Kidney capillary endothelial cell (primary cell): ENCODE results near the gene IGF1.

Experiments
- DNase-seq: peaks from one replicate; pipeline ENCODE4 v3.0.0-alpha.2; 2018; ENCODE audit warnings: low spot score

The IGF1 gene

GRCh38 chr12:102496591-102496990, 16.2 kb upstream of the IGF1 start:
- DNase-seq: no peak

DNA sequence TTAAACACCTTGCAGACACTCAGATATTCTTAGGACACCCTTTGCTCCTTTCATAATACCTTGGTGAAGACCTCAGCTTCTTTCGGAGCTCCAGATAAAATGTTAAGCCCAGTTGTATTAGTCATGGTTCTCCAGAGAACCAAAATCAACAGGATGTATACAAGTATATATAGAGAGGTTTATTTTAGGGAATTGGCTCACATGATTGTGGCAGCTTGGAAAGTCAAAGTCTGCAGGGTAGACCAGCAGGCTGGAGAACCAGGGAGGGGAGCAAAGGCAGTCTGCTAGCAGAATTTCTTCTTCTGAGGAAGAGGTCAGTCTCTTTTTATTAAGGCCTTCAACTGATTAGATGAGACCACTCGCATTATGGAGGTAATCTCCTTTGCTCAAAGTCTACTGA, 6.9 kb upstream of the IGF1 start:
- DNase-seq: no peak

- no peak for DNase-seq
Measured at GRCh38 chr12:102486153-102486552, 5.8 kb upstream of the IGF1 start.

- peak; percentile 42 for DNase-seq
Measured at GRCh38 chr12:102484428-102484958, 4.1 kb upstream of the IGF1 start.

- no peak for DNase-seq
Measured at GRCh38 chr12:102484017-102484416, 3.7 kb upstream of the IGF1 start.

DNA sequence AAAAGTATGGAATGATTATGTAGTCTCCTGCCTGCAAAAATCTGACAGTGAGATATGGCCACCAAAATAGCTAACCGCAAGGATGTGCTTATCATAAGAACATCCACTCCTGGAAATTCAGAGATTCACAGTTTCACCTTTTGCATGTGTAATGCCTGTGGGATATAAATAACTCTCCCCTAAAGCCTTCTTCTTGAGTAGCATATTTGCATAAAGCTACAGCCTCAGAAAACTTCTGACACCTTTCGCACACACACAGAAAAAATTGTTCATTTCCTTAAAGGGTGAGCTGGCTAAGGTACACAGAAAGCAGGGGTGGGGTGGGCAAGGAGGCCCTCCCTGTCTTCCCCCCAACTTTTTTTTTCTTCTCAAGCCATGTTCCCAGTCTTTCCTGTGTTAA, 3.1 kb upstream of the IGF1 start:
- no peak for DNase-seq

DNA sequence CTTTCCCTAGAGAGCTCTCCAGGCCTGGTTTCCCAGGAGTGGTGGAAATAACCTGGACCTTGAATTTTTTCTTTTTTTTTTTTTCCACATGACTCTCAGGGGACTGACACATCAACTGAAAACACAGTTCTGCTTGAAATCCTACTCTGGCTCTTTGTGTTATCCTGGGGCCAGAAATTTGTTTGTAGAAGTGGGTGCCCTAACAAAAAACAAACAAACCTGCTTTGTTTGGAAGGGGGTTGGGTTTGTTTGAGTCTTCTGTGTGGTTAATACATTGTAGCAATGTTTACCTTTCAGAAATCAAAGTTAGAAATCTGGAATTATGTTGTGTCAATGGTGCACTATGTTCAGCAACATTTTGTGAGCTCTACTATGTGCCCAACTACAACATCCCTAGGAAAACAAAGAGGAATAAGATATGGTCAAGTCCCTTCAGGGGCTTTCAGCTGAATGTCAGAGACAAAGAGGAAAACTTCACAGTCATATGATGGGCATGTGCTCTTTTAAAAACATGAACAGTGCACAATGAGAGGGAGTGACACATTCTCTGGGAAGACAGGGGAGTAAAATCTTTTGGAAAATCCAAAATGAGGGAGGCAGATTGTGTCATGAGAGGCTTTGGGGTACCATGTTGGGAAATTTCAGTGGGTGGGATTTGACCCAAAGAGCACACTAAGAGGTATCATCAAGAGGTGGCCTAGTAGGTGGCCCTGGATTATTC, 1.5 kb upstream of the IGF1 start:
- DNase-seq: no peak

- no peak for DNase-seq
Measured at GRCh38 chr12:102479939-102480338, 424 bp downstream of the IGF1 start.

DNA sequence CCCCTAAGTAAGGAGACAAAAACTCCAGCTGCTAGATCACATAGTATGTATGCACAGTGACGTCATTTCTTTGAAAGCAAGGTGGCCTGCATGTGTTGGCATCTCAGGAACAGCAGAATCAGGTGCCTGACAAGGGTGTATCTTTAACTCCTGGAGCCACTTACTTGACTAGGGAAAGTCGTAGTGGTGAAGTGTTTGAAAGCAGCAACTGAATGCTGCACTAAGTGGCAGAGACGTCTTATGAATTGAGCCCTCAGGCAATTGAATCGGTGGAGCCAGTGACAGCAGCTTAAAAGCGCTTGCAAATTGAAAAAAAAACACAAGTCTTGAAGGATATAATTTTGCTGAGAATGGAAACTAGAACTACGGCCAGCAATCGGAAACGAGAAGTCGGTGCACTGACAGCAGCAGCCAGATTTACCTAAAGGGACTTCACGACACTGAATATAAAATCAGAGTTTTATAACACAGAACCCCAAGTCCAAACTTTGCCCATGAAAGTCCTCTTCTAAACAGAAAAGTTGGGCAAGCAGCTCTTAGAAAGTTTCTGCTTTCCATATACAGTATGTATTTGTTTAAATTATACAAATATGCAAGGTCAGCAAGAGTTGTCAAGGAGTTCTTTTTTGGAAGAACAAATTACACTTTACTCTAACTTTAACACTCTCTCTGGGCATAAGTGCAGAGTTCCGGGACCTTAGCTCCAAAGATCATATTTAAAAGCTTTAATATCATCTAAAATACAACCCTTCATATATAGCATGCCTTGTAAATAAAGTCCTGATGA, 1.1 kb downstream of the IGF1 start:
- no peak for DNase-seq

DNA sequence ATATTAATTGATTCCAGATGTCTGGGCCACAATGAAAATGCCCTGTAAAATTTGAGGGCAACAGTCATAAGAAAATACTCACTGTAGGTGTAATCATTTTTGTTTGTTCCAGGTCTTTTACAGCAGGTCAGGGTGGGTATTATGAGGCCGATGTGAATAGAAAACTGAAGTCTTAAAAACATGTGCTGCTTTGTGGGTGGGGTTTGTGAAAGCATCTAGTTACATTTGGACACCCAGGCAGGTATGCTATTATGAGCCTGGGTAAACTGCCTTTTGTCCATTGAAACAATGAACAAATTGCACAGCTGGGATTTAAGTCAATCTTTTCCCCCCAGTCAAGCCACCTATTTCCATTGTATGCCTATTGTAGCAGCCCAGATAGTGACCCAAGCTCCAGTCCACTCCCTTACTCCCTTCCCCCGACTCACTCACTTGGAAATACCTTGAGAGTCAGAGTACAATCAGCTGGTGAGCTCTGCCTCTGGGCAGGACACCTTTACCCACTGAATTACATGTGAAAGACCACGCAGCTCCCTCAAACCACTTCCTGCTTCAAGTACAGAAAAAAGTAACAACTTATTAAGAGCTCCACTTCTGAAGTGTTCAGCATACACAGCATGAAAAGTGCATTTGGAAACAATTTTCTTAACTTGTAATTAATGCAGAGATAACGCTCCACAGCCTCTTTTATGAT, 1.8 kb downstream of the IGF1 start:
- DNase-seq: no peak

DNA sequence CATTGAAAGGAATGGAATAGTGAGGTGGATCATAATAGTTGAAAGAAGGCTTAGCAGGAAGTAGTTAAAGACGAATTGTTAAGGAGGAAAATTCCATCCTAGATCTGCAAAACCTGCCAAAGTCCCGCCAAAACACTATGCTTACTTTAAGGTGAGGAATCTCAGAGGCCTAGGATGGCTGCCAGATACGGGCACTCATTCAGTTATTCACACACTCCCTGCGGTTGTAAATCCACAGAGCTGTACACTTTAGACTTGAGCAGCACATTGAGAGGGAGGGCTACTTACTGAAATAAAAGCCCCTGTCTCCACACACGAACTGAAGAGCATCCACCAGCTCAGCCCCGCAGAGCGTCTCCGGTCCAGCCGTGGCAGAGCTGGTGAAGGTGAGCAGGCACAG, 5.0 kb downstream of the IGF1 start:
- DNase-seq: no peak

DNA sequence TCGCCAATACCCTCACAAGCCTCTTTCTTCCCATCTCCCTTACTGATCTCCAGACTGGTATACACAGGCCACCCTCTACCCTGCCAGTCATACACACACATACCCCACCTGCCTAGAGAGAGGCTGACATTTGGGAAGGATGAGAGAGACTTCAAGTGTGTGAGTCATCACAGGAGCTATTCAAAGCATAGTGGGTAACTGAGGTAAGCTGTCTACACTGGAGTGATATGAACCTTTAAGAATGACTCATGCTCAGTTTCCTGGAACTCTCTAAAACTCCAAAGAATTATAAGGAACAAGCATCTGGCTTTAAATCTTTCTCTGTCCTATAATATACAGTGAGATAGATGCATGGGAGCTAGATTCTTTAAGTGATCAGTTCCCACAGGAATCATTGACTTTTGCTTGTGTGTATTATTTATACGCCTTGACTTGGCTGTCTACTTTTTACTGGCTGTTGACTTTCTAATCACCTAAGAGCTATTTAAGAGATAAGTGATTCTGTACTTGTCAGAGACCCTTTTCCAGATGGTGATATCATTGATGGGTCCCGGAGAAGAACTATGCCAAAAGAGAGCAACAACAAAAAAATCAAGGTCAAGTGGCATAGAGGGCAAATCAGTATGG, 5.8 kb downstream of the IGF1 start:
- DNase-seq: no peak

GRCh38 chr12:102472496-102472895, 7.9 kb downstream of the IGF1 start:
- no peak for DNase-seq

DNA sequence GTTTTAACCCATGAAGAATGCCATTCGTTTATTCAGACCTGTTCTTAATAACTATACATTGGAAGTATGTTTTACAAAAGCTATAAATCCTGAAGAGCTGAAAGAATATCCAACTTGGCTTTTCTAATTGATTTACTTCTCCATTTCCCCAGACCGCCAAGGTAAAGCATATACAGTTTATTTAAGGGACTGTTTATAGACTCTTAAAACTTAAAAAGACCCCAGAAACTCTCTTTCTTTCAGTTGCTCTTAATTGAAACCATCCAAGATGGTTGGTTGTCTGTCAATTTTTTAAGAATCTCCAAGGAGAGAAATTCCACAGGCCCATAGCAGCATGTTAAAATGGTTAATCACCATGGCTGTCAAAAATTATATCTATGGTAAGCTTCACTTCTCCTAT, 8.8 kb downstream of the IGF1 start:
- no peak for DNase-seq

GRCh38 chr12:102470945-102471344, 9.4 kb downstream of the IGF1 start:
- no peak for DNase-seq

- no peak for DNase-seq
Measured at GRCh38 chr12:102468261-102468915, 12.0 kb downstream of the IGF1 start.

DNA sequence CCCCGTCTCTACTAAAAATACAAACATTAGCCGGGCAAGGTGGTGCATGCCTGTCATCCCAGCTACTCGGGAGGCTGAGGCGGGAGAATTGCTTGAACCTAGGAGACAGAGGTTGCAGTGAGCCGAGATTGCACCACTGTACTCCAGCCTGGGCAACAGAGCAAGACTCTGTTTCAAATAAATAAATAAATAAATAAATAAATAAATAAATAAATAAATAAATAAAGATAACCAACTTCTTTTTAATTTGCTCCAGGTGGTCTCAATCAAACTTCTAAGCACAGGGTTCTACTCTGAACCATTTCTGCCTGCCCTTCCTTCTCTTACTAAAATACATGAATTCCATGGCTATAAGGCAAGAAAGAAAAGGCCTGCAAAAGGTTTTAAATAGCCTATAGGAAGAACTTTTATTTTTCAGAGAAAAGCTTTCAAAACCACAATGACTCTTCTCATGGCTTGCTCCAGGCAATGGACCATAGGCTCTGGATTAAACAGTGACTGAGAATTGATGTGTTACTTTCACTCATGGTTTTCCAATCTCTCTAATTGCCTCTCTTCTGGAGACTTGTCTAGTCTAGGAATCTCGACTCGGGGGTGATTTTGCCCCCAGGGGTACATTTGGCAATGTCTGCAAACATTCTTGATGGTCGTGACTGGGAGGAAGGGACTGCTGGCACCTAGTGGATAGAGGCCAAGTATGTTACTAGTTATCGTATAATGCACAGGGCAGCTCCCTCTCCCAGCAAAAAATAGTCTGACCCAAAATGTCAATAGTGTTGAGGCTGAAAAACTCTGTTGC, 14.4 kb downstream of the IGF1 start:
- DNase-seq: no peak

DNA sequence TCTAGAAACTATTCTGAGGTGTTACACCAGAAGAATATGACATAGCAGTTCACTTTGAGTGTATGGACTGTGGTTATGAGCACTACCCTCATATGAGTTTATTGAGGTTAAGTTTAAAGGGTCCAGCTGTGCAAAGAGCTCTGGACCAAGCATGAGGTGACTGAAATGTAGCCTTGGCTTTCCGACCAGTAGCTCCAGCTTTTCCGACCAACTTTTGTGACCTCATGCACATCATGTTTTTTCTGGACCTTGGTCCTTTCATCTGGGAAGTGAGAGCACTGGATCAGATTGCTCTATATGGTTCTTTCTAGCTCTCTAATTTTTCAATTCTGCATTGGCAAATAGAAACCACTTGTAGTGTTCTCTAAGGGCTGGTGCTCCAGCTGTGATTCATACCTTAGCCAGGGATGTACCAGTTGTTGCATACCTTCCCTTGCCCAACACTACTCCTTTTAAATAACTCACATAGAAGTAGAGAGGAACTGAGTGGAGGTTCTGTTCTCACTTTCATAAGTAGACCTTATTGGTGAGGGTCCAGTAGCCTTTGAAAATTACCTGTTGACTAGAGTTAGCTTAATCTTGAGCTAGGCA, 16.6 kb downstream of the IGF1 start:
- DNase-seq: no peak

GRCh38 chr12:102462795-102463465, 17.4 kb downstream of the IGF1 start:
- DNase-seq: no peak

DNA sequence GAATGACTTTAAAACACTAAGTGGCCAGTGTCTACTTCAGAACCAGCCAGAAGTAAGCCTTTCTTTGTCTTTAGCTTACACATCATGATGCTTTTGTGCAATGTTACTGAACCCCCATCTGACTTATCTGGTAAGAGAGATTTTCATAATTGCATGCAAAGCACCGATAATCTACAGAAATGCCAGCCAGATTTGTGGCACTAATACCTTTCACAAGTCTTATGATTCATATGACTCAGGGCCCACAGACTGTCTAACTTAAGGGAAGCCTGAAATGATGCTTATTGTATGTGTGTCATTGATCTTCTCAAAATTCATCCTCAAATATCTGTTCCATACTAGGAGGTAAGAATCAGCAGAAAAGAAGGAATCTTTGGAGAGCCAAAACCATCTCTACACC, 18.0 kb downstream of the IGF1 start:
- no peak for DNase-seq
